HAP-1 (cell line): ENCODE data around the gene CHST14.

ENCODE experiments used
- DNase-seq, 2 experiments: peaks; one replicate each; pipeline ENCODE4 v3.0.0-alpha.2; 2016 to 2020; ENCODE audit warnings: low spot score in 2 of 2
- H3K27me3 ChIP-seq: fragments of 250-450 bp; sonication (Bioruptor Pico); 2 replicates; pipeline ENCODE4 v1.5.1; 2020; ENCODE audit warnings: low read depth, mild to moderate bottlenecking, moderate library complexity
- H3K36me3 ChIP-seq: fragments of 250-450 bp; sonication (Bioruptor Pico); replicated peaks from 2 replicates; pipeline ENCODE4 v1.5.1; 2020; ENCODE audit warnings: mild to moderate bottlenecking
- H3K4me1 ChIP-seq: fragments of 250-450 bp; sonication (Bioruptor Pico); 2 replicates; pipeline ENCODE4 v1.5.1; 2020; ENCODE audit warnings: mild to moderate bottlenecking
- H3K4me3 ChIP-seq: fragments of 250-450 bp; sonication (Bioruptor Pico); 2 replicates; pipeline ENCODE4 v1.5.1; 2020; ENCODE audit warnings: mild to moderate bottlenecking, moderate library complexity
- H3K9me3 ChIP-seq: fragments of 250-450 bp; sonication (Bioruptor Pico); 2 replicates; pipeline ENCODE4 v1.5.1; 2020; ENCODE audit warnings: mild to moderate bottlenecking, moderate library complexity
- in situ Hi-C: fragments of 300-500 bp; cut with MboI; formaldehyde crosslinking; loops from 3 replicates; pipeline ENCODE4 v1.14.3; 2020; ENCODE audit warnings: low sequenced_read_pairs, inconsistent platforms, mixed read lengths

CHST14 gene

GRCh38 chr15:40436892-40437751 is 33.7 kb upstream of the CHST14 start:
- no peaks in the 10 kb centered on the region for H3K36me3 ChIP-seq
- peak overlapping the region; percentile 2 for H3K4me3 ChIP-seq

GRCh38 chr15:40437752-40438687 is 32.8 kb upstream of the CHST14 start:
- Histone ChIP-seq H3K36me3 (no peaks in the 10 kb centered on the region), H3K9me3 (no peaks in the 10 kb centered on the region), H3K27me3 (peaks cover 9% of the 10 kb centered on the region), H3K4me1 (peaks cover 27% of the 10 kb centered on the region), H3K4me3 (no peak overlapping the region)
- no peak for DNase-seq
- in situ Hi-C loops, result no loop called here

More at GRCh38 chr15:40436892-40437751, 33.7 kb upstream of the CHST14 start:
- in situ Hi-C loops, result no loop called here
- Histone ChIP-seq H3K27me3 (peaks cover 9% of the 10 kb centered on the region), H3K9me3 (no peaks in the 10 kb centered on the region), H3K4me1 (peaks cover 20% of the 10 kb centered on the region)
- no peak for DNase-seq

GRCh38 chr15:40438712-40439111 is 32.1 kb upstream of the CHST14 start:
- Histone ChIP-seq H3K27me3 (peaks cover 9% of the 10 kb centered on the region), H3K9me3 (no peaks in the 10 kb centered on the region), H3K36me3 (no peaks in the 10 kb centered on the region), H3K4me3 (no peak overlapping the region), H3K4me1 (peaks cover 32% of the 10 kb centered on the region)
- in situ Hi-C loops, result no loop called here
- DNase-seq, result no peak

GRCh38 chr15:40439461-40439959 is 31.3 kb upstream of the CHST14 start:
- H3K36me3 ChIP-seq, result no peaks in the 10 kb centered on the region
- in situ Hi-C loops, result no loop called here
- H3K4me3 ChIP-seq, result peak overlapping the region; percentile 45
- peaks cover 9% of the 10 kb centered on the region for H3K27me3 ChIP-seq
- no peaks in the 10 kb centered on the region for H3K9me3 ChIP-seq
- peak; percentile 11 to 67 for DNase-seq
- peaks cover 33% of the 10 kb centered on the region for H3K4me1 ChIP-seq

GRCh38 chr15:40439960-40440742 is 30.6 kb upstream of the CHST14 start:
- peak; percentile 36 to 67 for DNase-seq
- Histone ChIP-seq H3K9me3 (no peaks in the 10 kb centered on the region), H3K4me1 (peaks cover 39% of the 10 kb centered on the region), H3K4me3 (peak overlapping the region; percentile 45), H3K36me3 (no peaks in the 10 kb centered on the region), H3K27me3 (peaks cover 9% of the 10 kb centered on the region)
- in situ Hi-C loops, result no loop called here

GRCh38 chr15:40440743-40441564 is 29.8 kb upstream of the CHST14 start, which contains the start of gene BAHD1:
Gene BAHD1, plus strand, starts transcription at chr15:40440953. Its CDS starts 17,512 bp downstream, at chr15:40458465.
- Histone ChIP-seq H3K4me1 (peaks cover 45% of the 10 kb centered on the region), H3K27me3 (peaks cover 7% of the 10 kb centered on the region), H3K4me3 (peak within 1 kb of the TSS; percentile 63), H3K9me3 (no peaks in the 10 kb centered on the region), H3K36me3 (no peaks in the 10 kb centered on the region)
- peak; percentile 93 to 99 for DNase-seq
- in situ Hi-C loops, result no loop called here

- peak in 1 of 2 experiments; percentile 52 for DNase-seq
Measured at GRCh38 chr15:40441565-40442531, 28.9 kb upstream of the CHST14 start.

GRCh38 chr15:40443255-40443654 is 27.5 kb upstream of the CHST14 start:
- peaks cover 32% of the 10 kb centered on the region for H3K4me1 ChIP-seq
- H3K4me3 ChIP-seq, result no peak overlapping the region
- in situ Hi-C loops, result no loop called here
- no peak for DNase-seq
- H3K27me3 ChIP-seq, result no peaks in the 10 kb centered on the region
- no peaks in the 10 kb centered on the region for H3K36me3 ChIP-seq
- no peaks in the 10 kb centered on the region for H3K9me3 ChIP-seq

More at GRCh38 chr15:40441565-40442531, 28.9 kb upstream of the CHST14 start:
- in situ Hi-C loops, result no loop called here
- no peaks in the 10 kb centered on the region for H3K36me3 ChIP-seq
- peaks cover 39% of the 10 kb centered on the region for H3K4me1 ChIP-seq
- H3K27me3 ChIP-seq, result peaks cover 4% of the 10 kb centered on the region
- H3K4me3 ChIP-seq, result peak overlapping the region; percentile 63
- H3K9me3 ChIP-seq, result no peaks in the 10 kb centered on the region

GRCh38 chr15:40443846-40444245 is 26.9 kb upstream of the CHST14 start:
- in situ Hi-C loops, result no loop called here
- DNase-seq, result no peak
- no peaks in the 10 kb centered on the region for H3K27me3 ChIP-seq
- H3K4me3 ChIP-seq, result no peak overlapping the region
- no peaks in the 10 kb centered on the region for H3K9me3 ChIP-seq
- H3K4me1 ChIP-seq, result peaks cover 32% of the 10 kb centered on the region
- no peaks in the 10 kb centered on the region for H3K36me3 ChIP-seq

GRCh38 chr15:40444736-40445135 is 26.0 kb upstream of the CHST14 start:
- Histone ChIP-seq H3K36me3 (no peaks in the 10 kb centered on the region), H3K9me3 (no peaks in the 10 kb centered on the region), H3K4me3 (no peak overlapping the region), H3K4me1 (peaks cover 25% of the 10 kb centered on the region), H3K27me3 (no peaks in the 10 kb centered on the region)
- no peak for DNase-seq
- in situ Hi-C loops, result no loop called here

- no peaks in the 10 kb centered on the region for H3K27me3 ChIP-seq
- H3K4me1 ChIP-seq, result peaks cover 25% of the 10 kb centered on the region
- no peaks in the 10 kb centered on the region for H3K9me3 ChIP-seq
- no peak overlapping the region for H3K4me3 ChIP-seq
- in situ Hi-C loops, result no loop called here
- peak; percentile 66 to 92 for DNase-seq
- H3K36me3 ChIP-seq, result no peaks in the 10 kb centered on the region
Measured at GRCh38 chr15:40445421-40445922, 25.3 kb upstream of the CHST14 start.
